Ammon's horn (tissue), 1 donor: ENCODE data around the gene DCXR.

ENCODE experiments used
- DNase-seq: peaks from one replicate; pipeline ENCODE4 v3.0.0-alpha.2; 2016; ENCODE audit warnings: low spot score

DCXR gene

GRCh38 chr17:82072827-82073226, 35.3 kb upstream of the DCXR start:
- no peak for DNase-seq

GRCh38 chr17:82070611-82071010, 33.1 kb upstream of the DCXR start:
- no peak for DNase-seq

- peak; percentile 41 for DNase-seq
Measured at GRCh38 chr17:82065638-82066303, 28.3 kb upstream of the DCXR start, which contains the start of gene DUS1L. TSS of gene DUS1L (minus strand) at chr17:82065804. CDS start at chr17:82065059, 745 bp downstream.

GRCh38 chr17:82065193-82065637, 27.7 kb upstream of the DCXR start:
- no peak for DNase-seq

- no peak for DNase-seq
Measured at GRCh38 chr17:82064433-82065192, 27.1 kb upstream of the DCXR start.

GRCh38 chr17:82063424-82064415, 26.2 kb upstream of the DCXR start:
- no peak for DNase-seq

- DNase-seq: no peak
Measured at GRCh38 chr17:82062984-82063368, 25.5 kb upstream of the DCXR start.

- DNase-seq: no peak
Measured at GRCh38 chr17:82062076-82062983, 24.8 kb upstream of the DCXR start.

- no peak for DNase-seq
Measured at GRCh38 chr17:82061047-82061925, 23.8 kb upstream of the DCXR start.

GRCh38 chr17:82060614-82061013, 23.1 kb upstream of the DCXR start:
- no peak for DNase-seq

- DNase-seq: no peak
Measured at GRCh38 chr17:82060001-82060380, 22.5 kb upstream of the DCXR start.

GRCh38 chr17:82059272-82060000, 21.9 kb upstream of the DCXR start:
- DNase-seq: no peak

GRCh38 chr17:82058855-82059249, 21.4 kb upstream of the DCXR start:
- DNase-seq: no peak

GRCh38 chr17:82058230-82058854, 20.8 kb upstream of the DCXR start:
- no peak for DNase-seq

- DNase-seq: no peak
Measured at GRCh38 chr17:82056729-82057621, 19.5 kb upstream of the DCXR start.

GRCh38 chr17:82055965-82056728, 18.6 kb upstream of the DCXR start:
- DNase-seq: no peak
